GM12878 (cell line): ENCODE results near the gene C3orf49. TPM values are rescaled to one million over a fixed set of nuclear protein-coding genes. Genes with fewer than 3 reads are reported as not detected.

Experiments
- ATAC-seq: fragments of 200-7000 bp; cut with Tn5 transposase; 3 replicates; pipeline ENCODE4 v1.9.1; 2020; ENCODE audit warnings: mild to moderate bottlenecking, moderate library complexity
- BruUV-seq: library from RNA; stranded (reverse); fragments of 400-500 nt; replicated peaks from 2 replicates; lab custom pipeline; 2021; lab: Mats Ljungman, UMichigan
- CTCF ChIA-PET: fragments of 300-600 bp; sonication (Branson Sonifier 250); formaldehyde crosslinking; extraction: SDS; loops from one replicate; lab custom pipeline; 2021; ENCODE audit warnings: inconsistent platforms; lab: Yijun Ruan, JAX
- POLR2A ChIA-PET: fragments of 350-600 bp; formaldehyde crosslinking; extraction: SDS; loops from one replicate; lab custom pipeline; 2021; ENCODE audit warnings: inconsistent platforms; lab: Charles Lee
- RAD21 ChIA-PET: fragments of 300-600 bp; sonication (Branson Sonifier 250); formaldehyde crosslinking; loops from one replicate; lab custom pipeline; 2023; ENCODE audit warnings: antibody characterized with exemption; ENCODE audit not compliant: unreplicated experiment; lab: Charles Lee
- SMC1A ChIA-PET: fragments of 300-600 bp; sonication (Branson Sonifier 250); formaldehyde crosslinking; loops from one replicate; lab custom pipeline; 2023; ENCODE audit not compliant: unreplicated experiment, uncharacterized antibody; lab: Charles Lee
- DNase-seq: peaks from one replicate; pipeline ENCODE4 v3.0.0-alpha.2; 2011; ENCODE audit warnings: low read depth, low spot score
- FAIRE-seq: peaks from 3 replicates; lab custom pipeline; 2011; peaks lifted over from hg19 to GRCh38; lab: Jason Lieb, UNC
- H2AFZ ChIP-seq: 2 replicates; pipeline ENCODE4 v1.6.0; 2011; ENCODE audit warnings: low read depth, low read length, control low read depth; ENCODE audit not compliant: control insufficient read depth
- H3K27ac ChIP-seq: 2 replicates; pipeline ENCODE4 v1.5.1; 2011; ENCODE audit warnings: control low read depth; ENCODE audit not compliant: control insufficient read depth, insufficient read depth
- H3K27me3 ChIP-seq, 2 experiments: replicated peaks in 1 of 2; 2 replicates each; pipeline versions ENCODE4 v1.6.0 to v1.6.1; 2011; ENCODE audit warnings: low read length in 1 of 2; ENCODE audit not compliant: control insufficient read depth in 2 of 2, insufficient read depth in 2 of 2
- H3K36me3 ChIP-seq, 2 experiments: 2 replicates each; pipeline ENCODE4 v1.5.1; 2011; ENCODE audit warnings: low read length in 1 of 2; ENCODE audit not compliant: control insufficient read depth in 2 of 2, insufficient read depth in 2 of 2
- H3K4me1 ChIP-seq: 2 replicates; pipeline ENCODE4 v1.6.1; 2011; ENCODE audit warnings: mild to moderate bottlenecking, low read length, moderate library complexity, mixed read lengths; ENCODE audit not compliant: control insufficient read depth, insufficient read depth
- H3K4me2 ChIP-seq: 2 replicates; pipeline ENCODE4 v1.6.0; 2011; ENCODE audit warnings: control low read depth; ENCODE audit not compliant: control insufficient read depth, insufficient read depth
- H3K4me3 ChIP-seq: fragments of 200-600 bp; sonication (generic); 2 replicates; pipeline ENCODE4 v1.5.1; 2016
- H3K79me2 ChIP-seq: 2 replicates; pipeline ENCODE4 v1.6.0; 2011; ENCODE audit warnings: low read length; ENCODE audit not compliant: control insufficient read depth, insufficient read depth
- H3K9ac ChIP-seq: 2 replicates; pipeline ENCODE4 v1.8.0; 2011; ENCODE audit warnings: low read length, control low read depth, mixed read lengths; ENCODE audit not compliant: control insufficient read depth, insufficient read depth
- H3K9me3 ChIP-seq: replicated peaks from 3 replicates; pipeline ENCODE4 v1.5.1; 2011; ENCODE audit warnings: mild to moderate bottlenecking, low read length; ENCODE audit not compliant: control insufficient read depth, insufficient read depth
- H4K20me1 ChIP-seq: 2 replicates; pipeline ENCODE4 v1.6.0; 2011; ENCODE audit not compliant: control insufficient read depth, insufficient read depth
- BHLHE40 ChIP-seq, 2 experiments: fragments of 450-650 bp in 1 of 2; IDR thresholded peaks; 2 replicates each; pipeline ENCODE4 v1.6.1; 2011 to 2017; ENCODE audit warnings: low read depth in 2 of 2, borderline replicate concordance in 1 of 2, improper control_type of control experiment in 1 of 2, low read length in 1 of 2, mild to moderate bottlenecking in 1 of 2
- CUX1 ChIP-seq: IDR thresholded peaks from 2 replicates; pipeline ENCODE4 v1.6.1; 2012; ENCODE audit warnings: improper control_type of control experiment, low read depth, low read length; ENCODE audit not compliant: insufficient replicate concordance
- FOXK2 ChIP-seq: fragments of 450-650 bp; IDR thresholded peaks from 2 replicates; pipeline ENCODE4 v1.6.1; 2017; ENCODE audit warnings: mild to moderate bottlenecking, moderate library complexity
- RFX5 ChIP-seq: IDR thresholded peaks from 2 replicates; pipeline ENCODE4 v1.6.1; 2011; ENCODE audit warnings: low read depth, low read length, improper control_type of control experiment
- SIN3A ChIP-seq: IDR thresholded peaks from 2 replicates; pipeline ENCODE4 v1.6.1; 2012; ENCODE audit warnings: low read depth, low read length, improper control_type of control experiment
- TCF7 ChIP-seq: IDR thresholded peaks from 2 replicates; pipeline ENCODE4 v1.6.1; 2014; ENCODE audit warnings: antibody characterized with exemption, borderline replicate concordance
- WGBS: methylation state at CpG from one replicate; pipeline ENCODE4 v1.1.6; 2016; ENCODE audit warnings: low lambda C conversion rate; ENCODE audit not compliant: insufficient replicate concordance, insufficient coverage; ENCODE audit errors: missing lambda C conversion rate; 5-methylcytosine and 5-hydroxymethylcytosine counted together
- in situ Hi-C: fragments of 300-500 bp; cut with MboI; formaldehyde crosslinking; loops from 9 replicates; pipeline ENCODE4 v1.14.3; 2018; ENCODE audit warnings: mixed read lengths
- intact Hi-C: fragments of 100-400 bp; cut with micrococcal nuclease; formaldehyde crosslinking; loops from one replicate; pipeline ENCODE4 v1.14.2; 2022; ENCODE audit not compliant: unreplicated experiment
- polyA plus RNA-seq, 11 experiments: library from polyadenylated mRNA; depleted of rRNA in 4 of 11; unstranded in 6 of 11; stranded (reverse) in 5 of 11; fragments of >200 nt; fragmentation: Nextera tagmentation in 4 of 11; fragmentation: Illumina TruSeq in 1 of 11; extraction: Ambion mirVana in 4 of 11; extraction: Trizol in 1 of 11; gene quantifications; 1 replicate in 1 of 11; 2 replicates in 10 of 11; pipeline versions ENCODE4 v1.2.1 to v1.2.3, GENCODE V29; 2011 to 2016; ENCODE audit warnings: inconsistent platforms in 2 of 11, missing spikeins in 2 of 11, low read depth in 1 of 11
- total RNA-seq, 4 experiments: library from RNA; depleted of rRNA in 3 of 4; stranded (reverse); fragments of >200 nt in 3 of 4; fragmentation: Illumina TruSeq in 1 of 4; extraction: Trizol in 1 of 4; gene quantifications; 2 replicates each; pipeline versions ENCODE4 v1.2.1 to v1.2.3, GENCODE V29; 2013 to 2021

C3orf49 gene
- total and polyA plus RNA-seq, 10 of the 15 experiments (the other 5 are each of a cell fraction or from before 2014, with no cell fraction given): 0.21 TPM; not detected in 9

- in situ Hi-C loops (no loop called here), intact Hi-C loops (no loop called here)
- Histone ChIP-seq H3K9ac (no peak overlapping the region), H4K20me1 (no peaks in the 10 kb centered on the region; the same call in 1 of the 2 replicates), H3K27ac (no peak overlapping the region; the same call in 1 of the 2 replicates), H3K4me1 (peaks cover 4% of the 10 kb centered on the region; the same call in 1 of the 2 replicates), H3K4me3 (no peak overlapping the region), H3K4me2 (peak overlapping the region; percentile 42), H3K27me3 (no peaks in the 10 kb centered on the region), H3K9me3 (no peaks in the 10 kb centered on the region), H2AFZ (no peak overlapping the region), H3K36me3 (no peaks in the 10 kb centered on the region), H3K79me2 (peaks cover 57% of the 10 kb centered on the region)
- ChIA-PET CTCF (interaction anchor here (0.9 to 1.4 kb wide), 5 partner anchors 9 to 123 kb away, joined by 3 to 4 read pairs (median 3); no protein-coding TSS in a partner anchor), SMC1A (interaction anchor here (0.8 to 1.5 kb wide), 6 partner anchors 9 to 108 kb away, joined by 3 to 5 read pairs (median 3); no protein-coding TSS in a partner anchor), RAD21 (no interaction called here), POLR2A (no interaction called here)
- BruUV-seq: no TSS peak
- DNase-seq: no peak
- FAIRE-seq: no peak
- 0 out of 3 replicates have a peak, but pooled peaks have one; percentile 7 for ATAC-seq
- 49% methylated on average over 2 of the region's 2 CpGs for WGBS
- TF ChIP-seq RFX5: no peak
- no peak for TF ChIP-seq FOXK2
- no peak for TF ChIP-seq TCF7
- TF ChIP-seq BHLHE40 (IDR thresholded peaks at IDR 0.05; ENCODE audit: borderline replicate concordance in 1 of 2, low read depth in 2 of 2, low read length in 1 of 2): no peak
- no peak for TF ChIP-seq SIN3A
- no peak for TF ChIP-seq CUX1
Measured at GRCh38 chr3:63870615-63871005, 51.5 kb downstream of the C3orf49 start.
